ENCODE results near the gene TRPV2. TPM values are rescaled to one million over a fixed set of nuclear protein-coding genes. Genes with fewer than 3 reads are reported as not detected.

TRPV2 gene
- total and polyA plus RNA-seq, 9 of the 15 experiments (the other 6 are each of a cell fraction or from before 2014, with no cell fraction given): 10.0 to 97.5 (median 30.3) TPM

DNA sequence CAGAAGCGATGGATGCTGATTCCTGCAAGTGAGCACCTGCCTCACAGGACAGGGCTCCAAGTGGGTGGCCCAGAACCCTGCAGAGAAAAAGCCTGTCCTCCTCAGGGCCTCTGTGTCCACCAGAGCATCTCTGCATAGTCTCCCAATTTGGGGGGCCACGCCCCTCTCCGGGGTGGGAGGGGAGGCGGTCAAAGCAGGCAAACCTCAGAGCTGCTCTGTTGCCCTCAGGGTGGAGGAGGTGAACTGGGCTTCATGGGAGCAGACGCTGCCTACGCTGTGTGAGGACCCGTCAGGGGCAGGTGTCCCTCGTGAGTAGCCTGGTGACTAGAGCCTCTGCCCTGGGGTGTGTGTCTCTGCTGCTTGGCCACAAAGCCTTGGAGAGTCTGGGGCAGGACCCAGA lies 19.3 kb downstream of the TRPV2 start (continued):
- TF ChIP-seq PHF8 (IDR thresholded peaks at IDR 0.05; ENCODE audit: borderline replicate concordance, low read length): no peak

DNA sequence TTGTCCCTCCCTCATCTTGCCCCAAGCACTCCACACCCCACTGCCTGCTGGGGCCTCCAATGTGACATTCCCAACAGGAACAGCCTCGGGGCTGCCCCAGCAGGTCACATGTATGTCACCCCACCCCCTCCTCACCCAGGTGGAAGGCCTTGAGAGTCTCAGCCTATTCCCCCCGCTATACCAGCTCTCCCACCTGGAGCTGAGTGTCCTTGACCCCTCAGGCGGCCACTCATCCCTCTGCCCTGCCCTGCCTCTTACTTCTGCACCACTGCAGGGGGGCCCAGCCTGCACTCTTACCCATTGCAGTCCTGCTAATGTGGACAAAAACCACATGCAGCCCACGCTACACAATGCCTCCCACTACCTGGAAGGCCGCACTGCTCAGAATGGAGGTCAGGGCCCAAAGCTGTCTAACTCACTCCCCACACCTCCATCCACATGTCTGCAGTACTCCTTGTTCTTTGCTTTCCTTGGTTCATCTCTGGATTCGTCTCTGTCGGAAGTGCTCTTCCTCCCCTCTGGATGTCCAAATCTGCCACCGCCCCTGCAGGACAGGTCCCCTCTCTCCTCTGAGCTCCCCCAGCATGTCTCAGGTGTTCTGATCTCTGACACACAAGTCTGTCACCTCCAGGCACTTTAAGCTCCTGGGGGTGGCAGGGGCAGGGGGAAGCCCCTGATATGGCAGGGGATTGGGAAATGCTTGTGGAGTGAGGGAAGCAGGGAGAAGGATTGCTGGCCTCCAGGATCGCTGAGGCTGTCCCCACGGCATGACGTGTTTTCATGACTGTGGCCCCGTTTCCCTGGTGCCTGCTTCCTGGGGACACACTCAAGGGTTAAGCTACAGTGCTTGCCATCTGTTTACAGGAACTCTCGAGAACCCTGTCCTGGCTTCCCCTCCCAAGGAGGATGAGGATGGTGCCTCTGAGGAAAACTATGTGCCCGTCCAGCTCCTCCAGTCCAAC lies 20.8 kb downstream of the TRPV2 start:
- no peak for FAIRE-seq
- TF ChIP-seq POLR2G (IDR thresholded peaks at IDR 0.05; ENCODE audit: low read depth, low read length): peak; percentile 58
- peak; percentile 6; the same call in 1 of the 2 replicates for TF ChIP-seq POLR2AphosphoS5 (IDR thresholded peaks at IDR 0.05; ENCODE audit: control insufficient read depth, insufficient read depth, low read depth, low read length)
- TF ChIP-seq HDAC1 (IDR thresholded peaks at IDR 0.05): no peak
- no peaks in the 10 kb centered on the region for H3K27me3 ChIP-seq (ENCODE audit: control insufficient read depth in 2 of 2, insufficient read depth in 2 of 2, low read length in 2 of 2)
- no peak overlapping the region for H3K4me2 ChIP-seq (ENCODE audit: insufficient read depth, low read length)
- no peak for DNase-seq (ENCODE audit: extremely low read depth in 1 of 4, low spot score in 3 of 4)
- no TSS peak for BruUV-seq (replicated peaks)
- H3K9ac ChIP-seq (ENCODE audit: insufficient read depth in 1 of 2, low read depth in 2 of 2, low read length in 2 of 2): peak overlapping the region in 1 of 2 experiments; percentile 77; a peak in 2 of 4 replicates
- ChIA-PET POLR2A (interaction anchor here (0.7 to 1.0 kb wide), 2 partner anchors 10 to 53 kb away, joined by 3 to 5 read pairs; no protein-coding TSS in a partner anchor), CTCF (ENCODE audit: low intra/inter-chr PET ratio) (no interaction called here)
- ATAC-seq: no peak
- in situ Hi-C loops (cut with MboI): no loop called here
- WGBS (ENCODE audit: insufficient coverage, low coverage, missing lambda C conversion rate): 95% methylated on average over 8 of the region's 14 CpGs
- H3K9me3 ChIP-seq (replicated peaks; ENCODE audit: control insufficient read depth, insufficient read depth, low read depth, low read length): no peaks in the 10 kb centered on the region
- peaks cover 29% of the 10 kb centered on the region for H3K79me2 ChIP-seq (ENCODE audit: control insufficient read depth, insufficient read depth, low read length)
- H2AFZ ChIP-seq (ENCODE audit: low read depth, low read length): no peak overlapping the region
- intact Hi-C loops (cut with micrococcal nuclease): no loop called here
- H3K9me1 ChIP-seq (ENCODE audit: control insufficient read depth, insufficient read depth, low read length): no peaks in the 10 kb centered on the region
- H3K36me3 ChIP-seq (ENCODE audit: control insufficient read depth, insufficient read depth, low read length): peaks cover 26% of the 10 kb centered on the region
- peaks cover 10% of the 10 kb centered on the region for H4K20me1 ChIP-seq (replicated peaks; ENCODE audit: control insufficient read depth, insufficient read depth, low read length)
- H3K27ac ChIP-seq (ENCODE audit: extremely low read depth, low read depth, low read length): no peak overlapping the region
- no peak overlapping the region for H3K4me3 ChIP-seq
- peaks cover 9 to 20% of the 10 kb centered on the region in 2 experiments; a peak in 4 of 5 replicates for H3K4me1 ChIP-seq (replicated peaks in 1 of 2; ENCODE audit: control insufficient read depth in 2 of 2, insufficient read depth in 2 of 2, low read length in 2 of 2)
